SU-DHL-6 (cell line): Measurements from ENCODE around the gene CDC42BPA.

Experiments
- CTCF ChIP-seq: fragments of 200-600 bp; sonication (generic); IDR thresholded peaks from one replicate; pipeline ENCODE4 v1.5.1; 2017; ENCODE audit warnings: antibody characterized with exemption, mild to moderate bottlenecking, low read length, moderate library complexity; ENCODE audit not compliant: insufficient read depth, poor library complexity, severe bottlenecking
- EZH2phosphoT487 ChIP-seq: fragments of 200-600 bp; sonication (generic), shearing (Covaris generic); conservative IDR thresholded peaks from 2 replicates; pipeline ENCODE4 v1.6.1; 2018; ENCODE audit warnings: mild to moderate bottlenecking, antibody characterized with exemption, low read length, moderate library complexity, mixed read lengths

- TF ChIP-seq EZH2phosphoT487 (no peak), CTCF (no peak)
These were observed 339.7 kb downstream of the CDC42BPA start for GRCh38 chr1:226978432-226979114.
